Measurements from ENCODE around the gene MSTN. TPM values are rescaled to one million over a fixed set of nuclear protein-coding genes. Genes with fewer than 3 reads are reported as not detected.

MSTN gene
- total RNA-seq, 1 experiment from 2014 or later: not detected

- Histone ChIP-seq H3K9me3 (ENCODE audit: insufficient read depth, low read depth) (no peaks in the 10 kb centered on the region), H3K4me1 (replicated peaks; ENCODE audit: insufficient read depth) (no peaks in the 10 kb centered on the region), H2AFZ (no peak overlapping the region), H4K20me1 (ENCODE audit: insufficient read depth) (no peaks in the 10 kb centered on the region), H3K27me3 (ENCODE audit: insufficient read depth, low read depth) (no peaks in the 10 kb centered on the region), H3K36me3 (ENCODE audit: low read depth) (no peaks in the 10 kb centered on the region), H3K4me3 (no peak overlapping the region), H3K9me2 (ENCODE audit: insufficient read depth) (no peaks in the 10 kb centered on the region), H3K79me2 (ENCODE audit: low read depth) (no peaks in the 10 kb centered on the region), H3F3A (ENCODE audit: insufficient read depth, low read depth) (no peaks in the 10 kb centered on the region), H3K4me2 (no peak overlapping the region), H3K27ac (no peak overlapping the region)
- no peak for DNase-seq
- CTCF ChIA-PET: no interaction called here
- intact Hi-C loops (cut with micrococcal nuclease; ENCODE audit: unreplicated experiment): no loop called here
- POLR2A ChIA-PET (ENCODE audit: unreplicated experiment): no interaction called here
- TF ChIP-seq CTCF (conservative IDR thresholded peaks at IDR 0.05) (no peak), EZH2 (IDR thresholded peaks at IDR 0.05; ENCODE audit: low read depth) (no peak)
- BruUV-seq (replicated peaks): no TSS peak
These were observed 47.6 kb upstream of the MSTN start for GRCh38 chr2:190110131-190110530.

DNA sequence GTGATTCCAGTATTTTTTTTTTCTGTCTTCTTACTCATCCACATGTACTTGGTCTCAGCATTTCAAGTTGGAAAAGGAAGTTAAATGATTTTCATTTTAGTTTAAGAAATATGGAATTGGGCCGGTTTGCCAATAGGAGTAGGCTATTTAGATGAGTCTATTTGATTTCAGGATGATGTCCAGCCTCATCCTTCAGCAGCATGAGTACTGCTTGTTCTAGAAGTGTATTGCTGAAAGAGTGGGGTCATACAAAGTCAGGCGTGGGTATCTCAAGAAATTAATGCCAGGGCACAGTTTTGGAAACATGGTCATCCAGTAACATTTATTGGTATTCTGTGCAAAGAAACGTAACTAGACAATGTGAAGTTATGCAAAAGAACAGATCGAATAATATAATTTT is 44.9 kb upstream of the MSTN start:
- intact Hi-C loops (cut with micrococcal nuclease; ENCODE audit: unreplicated experiment): no loop called here
- Histone ChIP-seq H3F3A (ENCODE audit: insufficient read depth, low read depth) (no peaks in the 10 kb centered on the region), H3K27me3 (ENCODE audit: insufficient read depth, low read depth) (no peaks in the 10 kb centered on the region), H2AFZ (no peak overlapping the region), H3K4me3 (no peak overlapping the region), H3K36me3 (ENCODE audit: low read depth) (no peaks in the 10 kb centered on the region), H3K4me1 (replicated peaks; ENCODE audit: insufficient read depth) (no peaks in the 10 kb centered on the region), H3K27ac (no peak overlapping the region), H3K9me3 (ENCODE audit: insufficient read depth, low read depth) (no peaks in the 10 kb centered on the region), H3K79me2 (ENCODE audit: low read depth) (no peaks in the 10 kb centered on the region), H4K20me1 (ENCODE audit: insufficient read depth) (no peaks in the 10 kb centered on the region), H3K9me2 (ENCODE audit: insufficient read depth) (no peaks in the 10 kb centered on the region), H3K4me2 (no peak overlapping the region)
- BruUV-seq (replicated peaks): no TSS peak
- ChIA-PET POLR2A (ENCODE audit: unreplicated experiment) (no interaction called here), CTCF (no interaction called here)
- no peak for TF ChIP-seq CTCF (conservative IDR thresholded peaks at IDR 0.05)
- no peak for TF ChIP-seq EZH2 (IDR thresholded peaks at IDR 0.05; ENCODE audit: low read depth)
- no peak for DNase-seq

- no peak for DNase-seq
- CTCF ChIA-PET: no interaction called here
- Histone ChIP-seq H3K4me1 (replicated peaks; ENCODE audit: insufficient read depth) (no peaks in the 10 kb centered on the region), H3K27me3 (ENCODE audit: insufficient read depth, low read depth) (no peaks in the 10 kb centered on the region), H3K27ac (no peak overlapping the region), H2AFZ (no peak overlapping the region), H3K4me2 (no peak overlapping the region), H3K79me2 (ENCODE audit: low read depth) (no peaks in the 10 kb centered on the region), H3K36me3 (ENCODE audit: low read depth) (no peaks in the 10 kb centered on the region), H3K9me2 (ENCODE audit: insufficient read depth) (no peaks in the 10 kb centered on the region), H4K20me1 (ENCODE audit: insufficient read depth) (no peaks in the 10 kb centered on the region), H3F3A (ENCODE audit: insufficient read depth, low read depth) (no peaks in the 10 kb centered on the region), H3K9me3 (ENCODE audit: insufficient read depth, low read depth) (no peaks in the 10 kb centered on the region), H3K4me3 (no peak overlapping the region)
- intact Hi-C loops (cut with micrococcal nuclease; ENCODE audit: unreplicated experiment): no loop called here
- POLR2A ChIA-PET (ENCODE audit: unreplicated experiment): no interaction called here
- no peak for TF ChIP-seq EZH2 (IDR thresholded peaks at IDR 0.05; ENCODE audit: low read depth)
- TF ChIP-seq CTCF (conservative IDR thresholded peaks at IDR 0.05): no peak
- no TSS peak for BruUV-seq (replicated peaks)
These were observed 44.3 kb upstream of the MSTN start for GRCh38 chr2:190106783-190107182.
